Left renal pelvis (tissue), 4 donors: ENCODE data around the gene HIVEP2. TPM values are rescaled to one million over a fixed set of nuclear protein-coding genes. Genes with fewer than 3 reads are reported as not detected.

Experiments used
- DNase-seq, 4 donors: peaks; one replicate each; pipeline ENCODE4 v3.0.0-alpha.2; 2013; ENCODE audit warnings: low read depth in 4 of 4, low spot score in 3 of 4
- polyA plus RNA-seq, 4 donors: library from polyadenylated mRNA; unstranded; fragments of 120-200 nt; gene quantifications; one replicate each; pipeline ENCODE4 v1.2.1, GENCODE V29; 2013; ENCODE audit not compliant: insufficient read length in 4 of 4

The HIVEP2 gene
- polyA plus RNA-seq, 4 donors = 10.2 to 15.8 (median 13.0) TPM

DNA sequence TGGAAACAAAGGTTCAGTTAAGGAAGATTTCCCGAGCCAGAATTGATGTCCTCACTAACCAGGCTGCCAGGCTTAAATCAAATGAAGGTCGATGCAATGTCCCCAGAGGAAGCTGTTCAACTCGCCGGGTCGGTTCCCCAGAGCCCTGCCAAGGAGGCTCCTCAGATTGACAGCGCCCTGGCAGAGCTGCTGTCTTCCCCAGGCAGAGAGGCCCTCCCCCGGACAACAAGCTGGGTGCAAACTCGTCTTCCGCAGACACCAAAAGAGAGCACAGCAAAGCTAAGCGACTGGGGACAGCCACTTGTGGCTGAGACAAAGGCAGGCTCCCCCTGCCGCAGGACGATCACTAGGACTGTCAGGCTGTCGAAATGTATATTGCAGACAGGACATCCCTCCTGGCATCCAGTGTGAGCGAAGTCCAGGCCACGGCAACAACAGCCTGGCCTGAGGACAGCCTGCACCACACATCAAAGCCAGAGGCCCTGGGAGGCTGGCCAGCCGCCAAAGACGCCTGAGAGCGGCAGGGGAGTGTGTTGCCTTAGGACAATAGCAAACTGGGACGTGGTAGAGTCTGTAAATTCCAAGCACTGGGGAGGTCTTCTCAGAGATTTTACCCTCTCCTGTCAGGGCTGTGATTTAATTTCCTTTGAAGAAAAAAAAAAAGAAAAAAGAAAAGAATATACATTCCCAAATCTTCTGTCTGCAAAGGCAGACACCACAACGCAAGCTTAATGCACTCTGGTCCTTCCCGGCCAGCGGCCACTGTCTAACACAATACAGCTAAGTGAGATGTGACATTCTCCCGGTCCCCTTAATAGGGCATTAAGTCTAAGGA is 99.1 kb downstream of the HIVEP2 start:
- peak; percentile 72 to 82 (median 78) for DNase-seq

DNA sequence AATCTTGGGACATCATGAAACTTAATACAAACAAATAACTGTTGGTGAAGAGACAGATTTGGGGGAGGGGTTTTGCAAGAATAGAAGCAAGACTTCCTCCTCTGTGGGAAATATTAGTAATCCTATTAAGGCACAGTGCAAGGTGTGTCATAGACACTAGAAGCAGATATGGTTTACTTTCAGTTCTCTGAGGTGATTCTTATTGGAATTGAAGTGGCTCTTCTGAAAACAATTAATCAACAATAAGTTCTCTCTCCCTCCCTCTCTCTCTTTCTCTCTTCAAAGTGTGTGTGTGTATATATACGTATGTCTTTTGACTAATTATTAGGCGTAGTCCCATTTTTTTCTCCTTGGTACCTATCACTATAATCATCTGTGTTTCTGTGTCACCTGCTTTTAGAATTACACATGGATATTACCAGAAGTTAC is 99.8 kb downstream of the HIVEP2 start:
- no peak for DNase-seq

DNA sequence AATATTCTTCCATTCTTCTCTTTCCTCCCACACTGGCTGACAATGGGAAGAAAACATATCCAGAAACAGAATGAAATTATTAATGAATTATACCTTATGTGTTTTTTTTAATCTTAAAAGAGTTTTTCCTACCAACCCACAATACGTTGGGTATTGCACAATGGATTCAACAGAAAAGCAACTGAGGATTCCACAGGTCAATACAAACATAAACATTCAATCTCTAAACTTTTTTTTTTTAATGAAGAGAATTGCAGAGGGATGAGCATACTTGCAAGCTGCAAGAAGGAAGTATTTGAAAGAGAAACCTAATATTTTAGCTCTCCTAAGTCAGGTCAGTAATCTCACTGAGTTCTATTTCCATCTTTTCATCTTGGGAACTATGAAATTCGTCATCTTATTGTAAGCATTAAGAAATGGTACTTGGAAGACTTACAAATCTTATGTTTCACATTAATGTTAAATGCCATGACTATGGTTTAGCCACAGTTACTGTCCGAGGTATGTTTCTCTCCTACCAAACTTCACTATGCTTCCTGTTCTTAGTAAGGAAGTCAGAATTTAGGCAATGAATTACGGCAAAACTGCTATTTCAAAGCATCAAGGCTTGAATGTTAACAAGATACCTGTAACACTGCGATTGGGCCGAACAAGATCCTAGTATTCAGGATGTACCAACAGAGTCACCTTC is 100.8 kb downstream of the HIVEP2 start:
- no peak for DNase-seq

DNA sequence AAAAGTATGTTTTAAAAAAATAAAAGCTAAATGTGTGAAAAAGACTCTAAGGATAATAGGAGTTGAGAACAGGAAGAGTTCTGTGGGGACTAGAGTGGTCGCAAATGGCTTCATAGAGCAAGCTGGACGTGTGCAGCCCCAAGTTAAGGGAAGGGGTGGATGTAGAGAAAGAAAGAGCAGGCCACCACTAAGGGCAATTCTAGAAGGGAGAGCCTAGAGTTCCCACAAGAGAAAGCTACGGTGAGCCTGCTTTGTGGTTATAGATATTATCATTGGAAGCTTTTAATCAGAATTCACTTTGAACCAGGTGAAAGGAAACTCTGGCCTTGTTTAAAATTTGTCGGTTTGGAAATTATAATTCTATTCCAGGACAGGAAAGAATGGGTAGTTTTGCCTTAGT is 101.6 kb downstream of the HIVEP2 start:
- no peak for DNase-seq

DNA sequence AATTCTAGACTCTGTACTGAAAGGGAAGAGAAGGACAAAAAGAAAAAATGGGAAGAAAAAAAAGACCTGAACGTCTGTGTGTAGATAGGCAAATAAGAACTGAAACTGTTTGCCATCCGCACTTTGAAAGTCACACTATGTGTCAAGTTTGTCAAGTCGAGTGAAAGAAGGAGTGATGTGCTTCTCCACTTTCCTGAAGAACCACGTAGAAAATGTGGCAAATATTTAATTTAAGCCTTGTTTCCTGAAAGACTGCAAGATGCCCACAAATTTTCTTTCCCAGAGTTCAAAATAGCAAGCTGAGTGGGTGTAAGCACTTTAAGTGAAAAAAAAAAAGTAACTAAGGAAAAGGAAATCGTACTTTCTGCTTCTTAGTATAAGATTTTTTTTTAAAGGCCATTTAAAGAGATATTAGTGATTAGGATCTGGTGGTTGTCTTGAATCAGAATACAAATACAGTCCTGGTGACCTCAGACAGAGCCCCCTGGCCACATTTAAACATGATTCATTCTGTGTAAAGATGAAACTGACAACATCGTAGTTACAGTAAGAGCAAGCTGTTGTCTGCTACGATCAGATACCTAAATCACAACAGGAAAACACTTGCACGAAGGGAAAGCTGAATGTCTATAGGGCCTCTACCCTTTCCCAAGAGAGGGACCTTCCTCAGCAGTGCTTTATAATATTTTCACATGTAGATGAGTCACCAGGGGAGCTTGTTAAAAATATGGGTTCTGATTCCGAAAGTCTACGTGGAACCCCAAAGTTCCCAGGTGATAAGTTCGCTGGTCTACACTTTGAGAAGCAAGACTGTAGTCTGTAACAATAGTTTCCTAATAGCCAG is 102.3 kb downstream of the HIVEP2 start:
- DNase-seq = no peak

DNA sequence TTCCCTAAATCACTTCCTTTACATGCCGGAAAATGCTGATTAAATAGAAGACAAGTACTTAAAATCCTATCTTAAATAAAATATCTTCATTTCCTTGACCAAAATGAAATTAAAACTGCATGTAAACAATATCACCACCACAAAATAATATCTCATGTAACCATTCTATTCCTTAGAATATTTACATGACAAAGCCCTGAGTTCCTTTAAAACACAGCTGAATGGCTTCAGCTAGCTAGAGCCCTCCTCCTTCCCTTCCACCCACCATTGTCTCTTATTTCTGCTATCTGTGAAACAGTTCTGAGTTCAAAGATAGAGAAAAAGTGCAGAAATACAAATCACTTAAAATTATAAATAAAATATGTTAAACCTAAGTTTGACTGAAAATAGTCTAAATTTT is 103.1 kb downstream of the HIVEP2 start:
- DNase-seq = no peak

DNA sequence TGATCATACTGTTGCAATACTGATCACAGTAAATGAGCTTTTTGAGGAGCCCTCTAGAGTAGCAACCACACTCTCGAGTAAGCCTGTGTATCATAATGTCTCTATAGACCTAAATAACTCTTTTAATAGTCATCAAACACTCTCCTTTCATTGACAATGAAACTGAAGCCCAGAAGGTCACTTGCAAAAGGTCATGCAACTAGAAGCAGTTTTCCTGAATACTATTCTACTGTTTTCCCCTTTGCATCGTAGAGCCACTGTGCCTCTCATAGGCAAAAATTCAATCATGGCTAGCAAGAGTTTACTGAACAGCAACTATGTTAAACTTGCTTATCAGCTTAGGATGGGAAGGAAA is 105.3 kb downstream of the HIVEP2 start:
- DNase-seq = no peak

DNA sequence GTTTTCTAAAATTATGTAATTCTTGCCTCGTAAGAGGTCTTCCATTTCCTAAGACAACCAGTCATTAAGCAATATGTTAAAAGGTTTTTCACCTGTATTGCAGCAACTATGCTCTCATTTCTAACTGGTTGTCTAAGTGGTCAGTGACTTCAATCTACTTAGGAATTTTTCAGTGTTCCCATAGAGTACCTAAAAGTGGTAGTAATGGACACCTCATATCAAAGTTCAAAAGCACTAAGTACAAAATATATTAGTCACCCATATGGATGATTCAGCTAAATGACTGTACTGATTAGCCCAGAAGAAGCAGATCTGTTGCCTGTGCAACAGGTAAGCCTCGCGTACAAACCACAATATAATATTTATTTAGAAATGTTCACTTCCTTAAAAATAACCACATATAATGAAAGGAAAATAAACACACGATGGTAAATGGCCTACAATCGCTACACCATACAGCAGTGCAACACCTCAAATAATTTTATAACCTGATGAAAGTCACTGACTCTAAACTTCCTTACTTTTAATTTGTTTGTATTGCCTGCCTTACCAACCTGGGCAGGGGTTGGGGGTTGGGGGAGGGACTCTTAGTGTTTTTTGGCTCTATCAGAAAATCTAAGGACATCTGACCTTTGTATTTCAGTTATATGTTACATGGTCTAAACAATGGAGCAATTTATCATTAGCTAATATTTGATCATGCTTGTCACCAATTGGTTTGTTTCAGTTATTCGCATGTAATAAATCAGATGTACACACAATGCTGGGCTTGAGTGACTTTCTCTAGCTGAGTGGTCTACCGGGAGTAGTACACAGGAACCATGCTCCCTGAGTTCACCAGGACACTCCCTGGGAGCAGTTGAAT is 105.9 kb downstream of the HIVEP2 start:
- no peak for DNase-seq

DNA sequence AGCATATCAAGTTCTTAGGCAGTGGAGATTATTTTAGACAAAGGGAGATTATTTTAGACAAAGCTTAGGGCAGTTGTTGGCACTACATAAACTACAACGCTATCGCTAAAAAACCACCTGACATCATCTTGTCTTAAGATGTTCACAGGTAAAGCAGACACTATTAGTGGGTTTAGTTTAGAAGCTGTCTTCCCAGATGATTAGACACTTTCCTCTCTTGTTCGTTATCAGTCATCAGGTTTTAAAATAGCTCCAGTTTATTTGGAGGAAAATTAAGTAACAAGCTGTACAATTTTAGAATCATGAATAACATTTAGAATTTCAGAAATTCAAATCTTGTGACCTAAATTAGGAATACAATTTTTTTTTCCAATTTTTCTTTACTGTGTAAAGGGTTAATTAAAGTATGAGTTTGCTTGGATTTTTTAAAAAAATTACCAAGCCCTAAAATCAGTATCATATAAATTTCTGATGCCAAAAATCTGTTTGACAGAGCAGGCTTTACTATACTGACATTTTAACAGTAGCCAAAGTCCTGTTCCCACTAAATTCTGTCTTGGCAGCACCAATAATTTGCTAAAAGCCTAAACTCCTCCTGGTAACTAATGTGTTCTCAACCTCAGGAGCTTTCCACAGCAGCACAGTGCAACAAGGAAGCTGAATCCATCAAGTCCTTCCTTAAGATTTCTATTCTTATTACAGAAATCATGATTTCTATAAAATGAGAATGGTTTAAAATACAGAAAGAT is 109.0 kb downstream of the HIVEP2 start:
- no peak for DNase-seq

DNA sequence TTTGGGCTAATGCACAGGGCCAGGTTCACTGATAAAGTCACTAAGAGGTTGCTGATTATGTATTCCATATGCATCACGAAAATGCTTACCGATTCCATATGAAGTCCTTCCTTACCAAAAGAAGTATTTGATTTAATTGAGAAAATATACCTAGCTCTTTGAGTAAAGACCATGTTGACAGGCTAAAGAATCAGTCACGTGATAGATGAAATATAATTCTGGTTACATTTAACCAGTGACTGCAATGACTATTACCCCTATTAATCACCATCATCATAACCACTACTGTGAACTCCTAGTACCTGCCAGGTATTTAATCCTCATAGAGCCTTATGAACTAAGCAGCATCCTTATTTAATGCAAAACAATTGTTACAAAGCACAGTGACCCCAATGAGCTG is 110.1 kb downstream of the HIVEP2 start:
- DNase-seq = no peak

DNA sequence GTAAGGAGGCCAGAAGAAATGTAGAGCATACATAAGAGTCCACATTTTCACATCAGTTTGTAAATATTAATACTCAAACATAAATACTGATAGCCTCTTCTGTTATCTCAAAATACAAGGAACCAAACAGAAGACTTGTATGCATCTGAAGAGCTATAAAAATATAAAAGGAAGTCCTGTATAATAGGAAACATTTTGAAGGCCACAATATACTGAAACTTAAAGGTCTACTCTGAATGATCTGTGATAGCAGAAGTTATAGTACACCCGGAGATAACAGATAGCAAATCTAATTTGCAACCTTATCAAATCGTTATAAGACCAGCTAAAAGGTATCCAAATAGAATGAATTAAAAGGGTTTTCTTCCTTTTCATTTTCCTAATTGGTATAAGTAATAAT is 111.2 kb downstream of the HIVEP2 start:
- no peak for DNase-seq

DNA sequence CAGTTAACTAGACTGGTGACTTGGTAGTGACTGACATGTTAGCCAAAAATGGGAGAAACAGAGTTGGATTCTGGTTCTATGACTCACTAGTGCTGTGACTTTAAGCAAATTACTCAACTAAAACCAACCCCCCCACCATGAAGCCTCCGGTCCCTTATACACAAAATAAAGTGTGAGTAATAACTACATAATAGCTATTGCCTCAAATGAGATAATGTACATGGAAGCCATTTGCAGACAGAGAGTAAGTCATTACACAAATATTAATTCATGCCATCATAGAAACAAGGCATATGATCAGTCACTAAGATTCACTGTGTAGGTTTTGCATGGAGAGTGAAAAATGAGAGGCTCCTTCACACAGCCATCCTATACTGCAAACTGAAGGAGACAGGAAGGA is 111.9 kb downstream of the HIVEP2 start:
- DNase-seq = no peak

DNA sequence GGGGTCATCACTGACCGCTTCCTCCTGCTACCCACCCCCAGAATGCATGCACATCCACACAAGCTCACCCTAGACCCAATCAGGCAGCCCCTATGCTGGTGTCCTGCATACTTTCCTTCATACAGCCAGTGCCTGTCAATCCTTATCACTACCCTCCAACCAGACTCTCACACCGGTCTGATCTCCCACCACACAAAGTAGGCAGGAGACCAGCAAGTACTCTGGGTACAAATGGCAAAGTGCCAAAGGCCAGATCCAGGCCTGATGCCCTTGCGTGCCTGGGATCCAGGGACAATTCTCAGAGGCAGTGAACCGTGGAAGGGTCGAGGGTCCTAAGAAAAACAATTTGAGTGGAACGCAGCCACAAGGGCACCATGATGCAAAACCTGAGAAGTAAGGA is 114.2 kb downstream of the HIVEP2 start:
- DNase-seq = no peak

DNA sequence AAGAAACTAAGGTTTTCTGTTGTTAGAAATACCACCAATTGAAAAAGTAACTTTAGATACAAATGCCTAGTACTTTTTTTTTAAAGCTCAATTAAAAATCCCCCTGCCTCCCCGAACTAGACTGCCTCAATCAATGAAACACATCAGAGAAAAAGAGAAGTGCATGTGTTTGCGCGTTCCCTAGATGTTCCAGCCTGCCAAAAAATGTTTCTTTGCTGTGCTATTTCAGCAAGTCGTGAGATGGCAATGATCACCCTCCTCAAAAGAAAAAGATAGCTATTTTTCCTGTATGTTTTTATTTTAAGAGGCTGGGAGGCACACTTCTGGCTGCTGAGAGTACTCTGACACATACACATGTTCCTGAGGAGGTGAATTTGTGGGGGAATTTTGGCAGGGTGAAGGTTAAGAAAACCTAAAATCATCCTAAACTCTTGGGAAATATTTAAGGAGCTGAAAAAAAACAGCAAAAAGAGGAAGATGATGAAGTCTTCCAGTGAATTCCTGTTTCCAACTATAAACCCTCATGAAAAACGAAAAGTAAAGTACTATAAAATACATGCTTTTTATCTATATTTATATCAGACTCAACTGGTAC is 114.8 kb downstream of the HIVEP2 start:
- DNase-seq = no peak

DNA sequence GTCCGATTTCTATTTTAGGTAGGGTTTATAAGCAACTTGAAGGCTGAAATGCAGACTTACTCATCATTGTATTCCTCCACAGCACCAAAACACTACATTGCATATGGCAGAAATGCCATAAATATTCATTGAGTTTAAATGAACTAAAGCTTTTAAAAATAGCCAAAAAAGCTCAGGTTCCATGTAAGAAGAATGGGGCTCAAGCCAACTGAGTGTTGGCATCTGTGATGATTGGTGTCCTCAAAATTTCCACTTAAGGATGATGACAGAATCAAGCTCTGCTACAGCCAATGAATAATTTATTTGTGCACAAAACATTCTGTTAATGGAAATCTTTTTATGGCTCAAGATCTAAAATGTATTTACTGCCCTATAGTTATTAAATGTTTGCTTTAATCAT is 115.4 kb downstream of the HIVEP2 start:
- DNase-seq = no peak

DNA sequence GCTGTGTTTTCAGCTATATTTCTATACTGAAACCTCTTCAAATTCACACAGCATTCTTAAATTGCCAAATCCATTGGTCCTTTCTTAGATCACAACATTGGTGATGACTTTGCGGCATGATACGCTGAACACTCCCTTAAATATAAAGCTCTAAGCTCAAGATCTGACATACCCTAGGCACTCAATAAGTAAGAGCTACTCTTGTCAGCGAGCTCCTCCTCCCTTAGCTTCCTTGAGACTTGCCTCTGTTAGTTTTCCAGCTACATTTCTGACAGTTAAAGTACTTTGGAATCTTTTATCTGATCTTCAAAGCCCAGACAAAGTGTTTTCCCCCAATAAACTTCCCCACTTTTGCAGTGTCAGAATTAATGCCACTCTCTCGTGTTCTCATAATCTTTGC is 117.0 kb downstream of the HIVEP2 start:
- no peak for DNase-seq

DNA sequence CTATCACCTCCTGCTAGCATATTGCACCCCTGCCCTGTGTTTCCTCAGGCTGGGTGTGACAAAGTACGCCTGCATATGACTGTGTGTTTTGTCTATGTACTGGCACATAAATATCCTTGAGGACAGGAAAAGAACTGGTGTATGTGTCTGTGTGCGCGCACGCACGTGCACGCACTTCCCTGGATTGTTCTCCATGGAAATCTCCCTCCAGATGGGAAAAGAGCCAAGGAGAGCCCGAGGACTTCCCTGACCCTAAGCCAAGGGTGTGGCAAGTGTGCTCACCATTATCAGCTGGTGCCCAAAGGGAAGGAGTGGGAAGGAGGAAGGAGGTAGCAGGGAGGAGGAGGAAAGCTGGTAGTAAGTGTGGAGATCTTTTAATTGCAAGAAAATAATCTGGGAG is 117.6 kb downstream of the HIVEP2 start:
- DNase-seq = no peak

DNA sequence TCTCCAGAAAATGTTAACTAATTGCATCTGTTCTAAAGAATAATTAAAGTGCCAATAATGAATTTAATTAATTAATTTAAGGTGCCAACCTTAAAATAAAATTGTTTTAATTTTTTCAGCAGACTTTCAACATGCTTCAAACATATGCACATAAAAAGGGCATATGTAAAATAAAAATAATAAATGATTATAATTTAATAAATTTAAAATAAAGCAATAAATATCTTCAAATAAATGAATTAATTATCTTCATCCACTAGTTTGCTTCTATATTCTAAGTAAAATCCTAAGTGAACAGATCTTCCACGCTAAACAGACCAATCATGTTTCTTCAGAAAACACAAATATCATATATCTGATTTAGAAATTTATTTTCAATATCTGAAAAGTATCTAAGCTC is 119.2 kb downstream of the HIVEP2 start:
- DNase-seq = no peak

DNA sequence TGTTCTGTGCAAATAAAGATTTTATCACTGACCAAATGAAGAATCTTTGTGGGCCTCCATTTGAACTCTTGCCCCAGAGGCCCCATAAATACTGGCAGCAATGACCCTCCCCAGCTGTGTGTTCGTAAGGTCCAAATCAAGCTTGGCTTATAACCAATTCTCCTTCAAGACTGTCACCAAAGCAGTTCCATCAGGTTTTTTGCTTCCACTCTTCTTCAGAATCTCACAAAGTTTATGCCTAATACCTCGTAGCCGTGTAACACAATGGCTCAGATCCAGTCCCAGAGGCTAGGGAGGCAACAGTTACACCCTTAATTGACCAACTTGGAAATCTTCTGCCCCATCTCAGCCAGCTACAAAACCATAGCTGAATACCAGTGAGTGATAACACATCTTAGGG is 120.5 kb downstream of the HIVEP2 start:
- DNase-seq = no peak
